Melanocyte of skin (primary cell): ENCODE measurements around the gene NTMT1. TPM values are rescaled to one million over a fixed set of nuclear protein-coding genes. Genes with fewer than 3 reads are reported as not detected.

Experiments
- total RNA-seq, 2 donors: library from RNA; depleted of rRNA; stranded (reverse); fragments of >200 nt; gene quantifications; 2 replicates each; pipeline ENCODE4 v1.2.3, GENCODE V29; 2012

NTMT1 gene
- total RNA-seq, result 10 to 100 TPM; 27.5 to 46.6 TPM

GRCh38 chr9:129626079-129626624, at the start of gene NTMT1:
Gene NTMT1, plus strand, starts transcription at chr9:129626163. Its CDS starts 6,541 bp downstream, at chr9:129632704.

GRCh38 chr9:129620669-129621295, 5.2 kb upstream of the NTMT1 start, which contains the start of gene C9orf50:
Gene C9orf50, minus strand, starts transcription at chr9:129621101. Its CDS starts 527 bp downstream, at chr9:129620574.

GRCh38 chr9:129641750-129642585, 16.0 kb downstream of the NTMT1 start, which contains the start of gene ASB6:
Gene ASB6, minus strand, starts transcription at chr9:129642151. Its CDS starts 152 bp downstream, at chr9:129641999.

GRCh38 chr9:129665389-129665775, 39.4 kb downstream of the NTMT1 start, which contains the start of gene PRRX2:
Gene PRRX2, plus strand, starts transcription at chr9:129665647. Its CDS starts 221 bp downstream, at chr9:129665868.

Other genes starting within 250 kb of the NTMT1 start
- not detected for gene C9orf50, start 5.1 kb upstream of the NTMT1 start, total RNA-seq
- gene ASB6, start 16.0 kb downstream of the NTMT1 start, total RNA-seq, result 10 to 100 TPM; 17.9 to 19.6 TPM
- gene PRRX2, start 39.5 kb downstream of the NTMT1 start, total RNA-seq, result not detected
- gene PTGES, start 126.9 kb downstream of the NTMT1 start, total RNA-seq, result 1 to 10 TPM; 5.0 to 9.3 TPM
- 10 to 100 TPM; 16.0 to 17.9 TPM for gene TOR1B, start 177.0 kb downstream of the NTMT1 start, total RNA-seq
- 10 to 100 TPM; 35.4 to 52.3 TPM for gene TOR1A, start 198.0 kb downstream of the NTMT1 start, total RNA-seq
- 10 to 100 TPM; 32.0 to 37.6 TPM for gene C9orf78, start 209.1 kb downstream of the NTMT1 start, total RNA-seq
- gene USP20, start 209.3 kb downstream of the NTMT1 start, total RNA-seq, result 10 to 100 TPM; 13.4 to 16.0 TPM